ENCODE results near the gene GCN1.

DNA sequence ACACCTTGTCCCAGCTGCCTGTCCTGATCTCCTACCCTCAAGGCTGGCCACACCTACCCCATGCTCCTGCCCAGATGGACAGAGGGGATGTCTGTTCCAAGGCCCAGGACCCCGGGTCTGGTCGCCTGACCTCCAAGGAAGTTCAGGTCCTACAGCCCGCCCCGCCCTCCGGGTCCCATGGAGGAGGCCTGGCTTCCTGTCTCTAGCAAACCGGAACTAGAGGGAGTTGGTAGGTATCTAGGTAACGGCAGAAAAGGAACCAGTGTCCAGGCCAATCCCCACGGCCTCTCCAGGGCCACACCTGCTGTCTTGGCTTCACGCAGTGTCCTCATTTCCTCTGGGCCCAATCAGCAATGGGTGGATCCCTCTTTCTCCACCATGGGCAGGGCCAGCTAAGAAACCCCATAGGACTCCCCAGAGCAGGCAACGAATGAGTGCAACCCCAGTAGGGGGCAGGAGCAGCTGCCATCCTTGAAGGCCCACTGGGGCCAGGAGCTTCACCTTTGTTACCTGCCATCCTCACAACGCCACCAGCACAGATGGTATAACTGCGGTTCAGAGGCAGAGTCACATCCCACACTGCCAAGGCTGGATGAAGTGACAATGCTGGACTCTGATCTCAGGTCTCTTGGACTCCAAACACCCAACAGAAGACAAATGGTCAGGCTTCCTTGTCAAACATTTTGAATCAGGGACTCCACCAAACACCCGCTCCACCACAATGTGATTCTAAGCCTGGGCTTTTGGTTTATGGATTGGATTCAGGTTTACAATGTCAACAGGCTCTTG lies 31.5 kb upstream of the GCN1 start:
- TF ChIP-seq, protein P1, sequence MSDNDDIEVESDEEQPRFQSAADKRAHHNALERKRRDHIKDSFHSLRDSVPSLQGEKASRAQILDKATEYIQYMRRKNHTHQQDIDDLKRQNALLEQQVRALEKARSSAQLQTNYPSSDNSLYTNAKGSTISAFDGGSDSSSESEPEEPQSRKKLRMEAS (CRISPR knock-in tag; IDR thresholded peaks at IDR 0.05): no peak
- TF ChIP-seq, protein P2, sequence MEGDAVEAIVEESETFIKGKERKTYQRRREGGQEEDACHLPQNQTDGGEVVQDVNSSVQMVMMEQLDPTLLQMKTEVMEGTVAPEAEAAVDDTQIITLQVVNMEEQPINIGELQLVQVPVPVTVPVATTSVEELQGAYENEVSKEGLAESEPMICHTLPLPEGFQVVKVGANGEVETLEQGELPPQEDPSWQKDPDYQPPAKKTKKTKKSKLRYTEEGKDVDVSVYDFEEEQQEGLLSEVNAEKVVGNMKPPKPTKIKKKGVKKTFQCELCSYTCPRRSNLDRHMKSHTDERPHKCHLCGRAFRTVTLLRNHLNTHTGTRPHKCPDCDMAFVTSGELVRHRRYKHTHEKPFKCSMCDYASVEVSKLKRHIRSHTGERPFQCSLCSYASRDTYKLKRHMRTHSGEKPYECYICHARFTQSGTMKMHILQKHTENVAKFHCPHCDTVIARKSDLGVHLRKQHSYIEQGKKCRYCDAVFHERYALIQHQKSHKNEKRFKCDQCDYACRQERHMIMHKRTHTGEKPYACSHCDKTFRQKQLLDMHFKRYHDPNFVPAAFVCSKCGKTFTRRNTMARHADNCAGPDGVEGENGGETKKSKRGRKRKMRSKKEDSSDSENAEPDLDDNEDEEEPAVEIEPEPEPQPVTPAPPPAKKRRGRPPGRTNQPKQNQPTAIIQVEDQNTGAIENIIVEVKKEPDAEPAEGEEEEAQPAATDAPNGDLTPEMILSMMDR (IDR thresholded peaks at IDR 0.05): no peak
- TF ChIP-seq ZNF232 (CRISPR knock-in tag; IDR thresholded peaks at IDR 0.05): no peak
- TF ChIP-seq, protein P3, sequence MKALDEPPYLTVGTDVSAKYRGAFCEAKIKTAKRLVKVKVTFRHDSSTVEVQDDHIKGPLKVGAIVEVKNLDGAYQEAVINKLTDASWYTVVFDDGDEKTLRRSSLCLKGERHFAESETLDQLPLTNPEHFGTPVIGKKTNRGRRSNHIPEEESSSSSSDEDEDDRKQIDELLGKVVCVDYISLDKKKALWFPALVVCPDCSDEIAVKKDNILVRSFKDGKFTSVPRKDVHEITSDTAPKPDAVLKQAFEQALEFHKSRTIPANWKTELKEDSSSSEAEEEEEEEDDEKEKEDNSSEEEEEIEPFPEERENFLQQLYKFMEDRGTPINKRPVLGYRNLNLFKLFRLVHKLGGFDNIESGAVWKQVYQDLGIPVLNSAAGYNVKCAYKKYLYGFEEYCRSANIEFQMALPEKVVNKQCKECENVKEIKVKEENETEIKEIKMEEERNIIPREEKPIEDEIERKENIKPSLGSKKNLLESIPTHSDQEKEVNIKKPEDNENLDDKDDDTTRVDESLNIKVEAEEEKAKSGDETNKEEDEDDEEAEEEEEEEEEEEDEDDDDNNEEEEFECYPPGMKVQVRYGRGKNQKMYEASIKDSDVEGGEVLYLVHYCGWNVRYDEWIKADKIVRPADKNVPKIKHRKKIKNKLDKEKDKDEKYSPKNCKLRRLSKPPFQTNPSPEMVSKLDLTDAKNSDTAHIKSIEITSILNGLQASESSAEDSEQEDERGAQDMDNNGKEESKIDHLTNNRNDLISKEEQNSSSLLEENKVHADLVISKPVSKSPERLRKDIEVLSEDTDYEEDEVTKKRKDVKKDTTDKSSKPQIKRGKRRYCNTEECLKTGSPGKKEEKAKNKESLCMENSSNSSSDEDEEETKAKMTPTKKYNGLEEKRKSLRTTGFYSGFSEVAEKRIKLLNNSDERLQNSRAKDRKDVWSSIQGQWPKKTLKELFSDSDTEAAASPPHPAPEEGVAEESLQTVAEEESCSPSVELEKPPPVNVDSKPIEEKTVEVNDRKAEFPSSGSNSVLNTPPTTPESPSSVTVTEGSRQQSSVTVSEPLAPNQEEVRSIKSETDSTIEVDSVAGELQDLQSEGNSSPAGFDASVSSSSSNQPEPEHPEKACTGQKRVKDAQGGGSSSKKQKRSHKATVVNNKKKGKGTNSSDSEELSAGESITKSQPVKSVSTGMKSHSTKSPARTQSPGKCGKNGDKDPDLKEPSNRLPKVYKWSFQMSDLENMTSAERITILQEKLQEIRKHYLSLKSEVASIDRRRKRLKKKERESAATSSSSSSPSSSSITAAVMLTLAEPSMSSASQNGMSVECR (CRISPR knock-in tag; IDR thresholded peaks at IDR 0.05; ENCODE audit: borderline replicate concordance): no peak
- TF ChIP-seq, protein P4, sequence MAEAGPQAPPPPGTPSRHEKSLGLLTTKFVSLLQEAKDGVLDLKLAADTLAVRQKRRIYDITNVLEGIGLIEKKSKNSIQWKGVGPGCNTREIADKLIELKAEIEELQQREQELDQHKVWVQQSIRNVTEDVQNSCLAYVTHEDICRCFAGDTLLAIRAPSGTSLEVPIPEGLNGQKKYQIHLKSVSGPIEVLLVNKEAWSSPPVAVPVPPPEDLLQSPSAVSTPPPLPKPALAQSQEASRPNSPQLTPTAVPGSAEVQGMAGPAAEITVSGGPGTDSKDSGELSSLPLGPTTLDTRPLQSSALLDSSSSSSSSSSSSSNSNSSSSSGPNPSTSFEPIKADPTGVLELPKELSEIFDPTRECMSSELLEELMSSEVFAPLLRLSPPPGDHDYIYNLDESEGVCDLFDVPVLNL (CRISPR knock-in tag; IDR thresholded peaks at IDR 0.05; ENCODE audit: borderline replicate concordance, low read depth): no peak
- TF ChIP-seq, protein P5, sequence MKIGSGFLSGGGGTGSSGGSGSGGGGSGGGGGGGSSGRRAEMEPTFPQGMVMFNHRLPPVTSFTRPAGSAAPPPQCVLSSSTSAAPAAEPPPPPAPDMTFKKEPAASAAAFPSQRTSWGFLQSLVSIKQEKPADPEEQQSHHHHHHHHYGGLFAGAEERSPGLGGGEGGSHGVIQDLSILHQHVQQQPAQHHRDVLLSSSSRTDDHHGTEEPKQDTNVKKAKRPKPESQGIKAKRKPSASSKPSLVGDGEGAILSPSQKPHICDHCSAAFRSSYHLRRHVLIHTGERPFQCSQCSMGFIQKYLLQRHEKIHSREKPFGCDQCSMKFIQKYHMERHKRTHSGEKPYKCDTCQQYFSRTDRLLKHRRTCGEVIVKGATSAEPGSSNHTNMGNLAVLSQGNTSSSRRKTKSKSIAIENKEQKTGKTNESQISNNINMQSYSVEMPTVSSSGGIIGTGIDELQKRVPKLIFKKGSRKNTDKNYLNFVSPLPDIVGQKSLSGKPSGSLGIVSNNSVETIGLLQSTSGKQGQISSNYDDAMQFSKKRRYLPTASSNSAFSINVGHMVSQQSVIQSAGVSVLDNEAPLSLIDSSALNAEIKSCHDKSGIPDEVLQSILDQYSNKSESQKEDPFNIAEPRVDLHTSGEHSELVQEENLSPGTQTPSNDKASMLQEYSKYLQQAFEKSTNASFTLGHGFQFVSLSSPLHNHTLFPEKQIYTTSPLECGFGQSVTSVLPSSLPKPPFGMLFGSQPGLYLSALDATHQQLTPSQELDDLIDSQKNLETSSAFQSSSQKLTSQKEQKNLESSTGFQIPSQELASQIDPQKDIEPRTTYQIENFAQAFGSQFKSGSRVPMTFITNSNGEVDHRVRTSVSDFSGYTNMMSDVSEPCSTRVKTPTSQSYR (CRISPR knock-in tag; IDR thresholded peaks at IDR 0.05): no peak
- TF ChIP-seq IRF2 (CRISPR knock-in tag; IDR thresholded peaks at IDR 0.05; ENCODE audit: borderline replicate concordance, low read depth): no peak
- no peak for TF ChIP-seq CREB1 (CRISPR knock-in tag; IDR thresholded peaks at IDR 0.05)
- TF ChIP-seq, protein P6, sequence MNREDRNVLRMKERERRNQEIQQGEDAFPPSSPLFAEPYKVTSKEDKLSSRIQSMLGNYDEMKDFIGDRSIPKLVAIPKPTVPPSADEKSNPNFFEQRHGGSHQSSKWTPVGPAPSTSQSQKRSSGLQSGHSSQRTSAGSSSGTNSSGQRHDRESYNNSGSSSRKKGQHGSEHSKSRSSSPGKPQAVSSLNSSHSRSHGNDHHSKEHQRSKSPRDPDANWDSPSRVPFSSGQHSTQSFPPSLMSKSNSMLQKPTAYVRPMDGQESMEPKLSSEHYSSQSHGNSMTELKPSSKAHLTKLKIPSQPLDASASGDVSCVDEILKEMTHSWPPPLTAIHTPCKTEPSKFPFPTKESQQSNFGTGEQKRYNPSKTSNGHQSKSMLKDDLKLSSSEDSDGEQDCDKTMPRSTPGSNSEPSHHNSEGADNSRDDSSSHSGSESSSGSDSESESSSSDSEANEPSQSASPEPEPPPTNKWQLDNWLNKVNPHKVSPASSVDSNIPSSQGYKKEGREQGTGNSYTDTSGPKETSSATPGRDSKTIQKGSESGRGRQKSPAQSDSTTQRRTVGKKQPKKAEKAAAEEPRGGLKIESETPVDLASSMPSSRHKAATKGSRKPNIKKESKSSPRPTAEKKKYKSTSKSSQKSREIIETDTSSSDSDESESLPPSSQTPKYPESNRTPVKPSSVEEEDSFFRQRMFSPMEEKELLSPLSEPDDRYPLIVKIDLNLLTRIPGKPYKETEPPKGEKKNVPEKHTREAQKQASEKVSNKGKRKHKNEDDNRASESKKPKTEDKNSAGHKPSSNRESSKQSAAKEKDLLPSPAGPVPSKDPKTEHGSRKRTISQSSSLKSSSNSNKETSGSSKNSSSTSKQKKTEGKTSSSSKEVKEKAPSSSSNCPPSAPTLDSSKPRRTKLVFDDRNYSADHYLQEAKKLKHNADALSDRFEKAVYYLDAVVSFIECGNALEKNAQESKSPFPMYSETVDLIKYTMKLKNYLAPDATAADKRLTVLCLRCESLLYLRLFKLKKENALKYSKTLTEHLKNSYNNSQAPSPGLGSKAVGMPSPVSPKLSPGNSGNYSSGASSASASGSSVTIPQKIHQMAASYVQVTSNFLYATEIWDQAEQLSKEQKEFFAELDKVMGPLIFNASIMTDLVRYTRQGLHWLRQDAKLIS (CRISPR knock-in tag; IDR thresholded peaks at IDR 0.05; ENCODE audit: borderline replicate concordance): no peak
